HEK293T (cell line): ENCODE measurements around the gene ADNP.

Experiments used
- ARNT ChIP-seq: fragments of 450-650 bp; IDR thresholded peaks from 2 replicates; pipeline ENCODE4 v1.6.1; 2017; ENCODE audit warnings: mild to moderate bottlenecking
- BHLHE40 ChIP-seq: fragments of 450-650 bp; IDR thresholded peaks from 2 replicates; pipeline ENCODE4 v1.6.1; 2016; ENCODE audit warnings: mild to moderate bottlenecking, moderate library complexity, borderline replicate concordance
- CTBP1 ChIP-seq: fragments of 450-650 bp; IDR thresholded peaks from 2 replicates; pipeline ENCODE4 v1.6.1; 2016; ENCODE audit warnings: borderline replicate concordance
- ELF4 ChIP-seq: fragments of 450-650 bp; IDR thresholded peaks from 2 replicates; pipeline ENCODE4 v1.6.1; 2017; ENCODE audit warnings: antibody characterized with exemption
- FOXK2 ChIP-seq: fragments of 450-650 bp; IDR thresholded peaks from 2 replicates; pipeline ENCODE4 v1.6.1; 2016; ENCODE audit warnings: mild to moderate bottlenecking
- HDGF ChIP-seq: fragments of 450-650 bp; IDR thresholded peaks from 2 replicates; pipeline ENCODE4 v1.6.1; 2017; ENCODE audit warnings: antibody characterized with exemption, borderline replicate concordance
- LEF1 ChIP-seq: fragments of 450-650 bp; IDR thresholded peaks from 2 replicates; pipeline ENCODE4 v1.6.1; 2017; ENCODE audit warnings: mild to moderate bottlenecking, borderline replicate concordance
- PKNOX1 ChIP-seq: fragments of 450-650 bp; IDR thresholded peaks from 2 replicates; pipeline ENCODE4 v1.6.1; 2016
- SP1 ChIP-seq: fragments of 450-650 bp; IDR thresholded peaks from 2 replicates; pipeline ENCODE4 v1.6.1; 2017
- TARDBP ChIP-seq: fragments of 450-650 bp; IDR thresholded peaks from 2 replicates; pipeline ENCODE4 v1.6.1; 2016

GRCh38 chr20:50876816-50877215 is 54.4 kb downstream of the ADNP start:
- TF ChIP-seq SP1 (no peak), HDGF (no peak), LEF1 (no peak), BHLHE40 (no peak), ARNT (no peak), CTBP1 (no peak), ELF4 (no peak), PKNOX1 (no peak), FOXK2 (no peak), TARDBP (no peak)
